ENCODE results near the gene ANKS3.

Gene ANKS3, protein sequence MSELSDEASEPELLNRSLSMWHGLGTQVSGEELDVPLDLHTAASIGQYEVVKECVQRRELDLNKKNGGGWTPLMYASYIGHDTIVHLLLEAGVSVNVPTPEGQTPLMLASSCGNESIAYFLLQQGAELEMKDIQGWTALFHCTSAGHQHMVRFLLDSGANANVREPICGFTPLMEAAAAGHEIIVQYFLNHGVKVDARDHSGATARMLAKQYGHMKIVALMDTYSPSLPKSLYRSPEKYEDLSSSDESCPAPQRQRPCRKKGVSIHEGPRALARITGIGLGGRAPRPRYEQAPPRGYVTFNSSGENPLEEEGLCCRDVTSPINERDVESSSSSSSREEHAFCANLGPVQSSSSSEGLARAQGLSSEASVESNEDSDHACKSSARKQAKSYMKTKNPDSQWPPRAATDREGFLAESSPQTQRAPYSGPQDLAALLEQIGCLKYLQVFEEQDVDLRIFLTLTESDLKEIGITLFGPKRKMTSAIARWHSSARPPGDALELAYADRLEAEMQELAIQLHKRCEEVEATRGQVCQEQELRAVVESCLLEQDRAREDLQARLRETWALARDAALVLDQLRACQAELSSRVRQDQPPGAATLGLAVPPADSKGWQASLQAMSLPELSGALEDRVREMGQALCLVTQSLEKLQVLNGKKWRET

DNA sequence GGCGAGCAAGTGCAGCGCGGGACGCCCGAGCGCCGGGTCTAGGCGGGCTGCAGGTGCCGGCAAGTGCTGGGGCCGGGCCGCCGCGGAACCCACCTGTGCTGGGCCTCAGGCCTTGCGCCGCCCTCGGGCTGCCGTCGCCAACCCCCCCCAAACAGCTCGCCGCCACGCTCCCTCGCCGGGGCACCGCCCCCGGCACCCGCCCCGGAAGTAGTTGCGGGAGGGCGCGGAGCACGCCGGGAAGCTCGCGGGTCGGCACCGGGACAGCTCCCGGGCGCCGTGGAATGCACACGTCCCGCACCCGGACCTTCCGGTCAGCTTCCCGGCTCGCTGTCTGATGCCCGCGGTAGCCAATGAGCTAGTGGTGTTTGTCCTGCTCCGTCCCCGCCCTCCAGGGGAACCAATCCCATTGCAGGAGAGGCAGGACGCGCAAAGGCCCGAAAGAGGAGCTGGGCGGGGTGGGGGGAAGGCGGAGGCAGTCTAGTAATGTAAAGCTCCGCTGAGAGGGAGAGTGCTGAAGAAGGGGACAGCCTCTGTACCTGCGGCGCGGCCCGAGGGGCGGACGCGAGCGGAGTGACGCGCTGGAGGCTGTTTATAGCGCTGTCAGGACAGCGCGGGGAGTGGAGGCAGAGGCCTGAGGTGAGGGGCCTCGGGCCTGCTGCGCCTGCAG lies at the start of gene ANKS3, which contains the start of gene DNAAF8:
Gene ANKS3 (minus strand): TSS at position 209 of the 667 bp plus-strand sequence. CDS start 4,122 bp downstream, outside the sequence.
Gene DNAAF8 (plus strand): TSS at position 475 of the 667 bp plus-strand sequence. CDS start 1,978 bp downstream, outside the sequence.
- H3K27ac ChIP-seq = peak within 1 kb of the TSS; percentile 86
- no peak for TF ChIP-seq ZFX (IDR thresholded peaks at IDR 0.05; ENCODE audit: borderline replicate concordance)
- TF ChIP-seq, protein P1, sequence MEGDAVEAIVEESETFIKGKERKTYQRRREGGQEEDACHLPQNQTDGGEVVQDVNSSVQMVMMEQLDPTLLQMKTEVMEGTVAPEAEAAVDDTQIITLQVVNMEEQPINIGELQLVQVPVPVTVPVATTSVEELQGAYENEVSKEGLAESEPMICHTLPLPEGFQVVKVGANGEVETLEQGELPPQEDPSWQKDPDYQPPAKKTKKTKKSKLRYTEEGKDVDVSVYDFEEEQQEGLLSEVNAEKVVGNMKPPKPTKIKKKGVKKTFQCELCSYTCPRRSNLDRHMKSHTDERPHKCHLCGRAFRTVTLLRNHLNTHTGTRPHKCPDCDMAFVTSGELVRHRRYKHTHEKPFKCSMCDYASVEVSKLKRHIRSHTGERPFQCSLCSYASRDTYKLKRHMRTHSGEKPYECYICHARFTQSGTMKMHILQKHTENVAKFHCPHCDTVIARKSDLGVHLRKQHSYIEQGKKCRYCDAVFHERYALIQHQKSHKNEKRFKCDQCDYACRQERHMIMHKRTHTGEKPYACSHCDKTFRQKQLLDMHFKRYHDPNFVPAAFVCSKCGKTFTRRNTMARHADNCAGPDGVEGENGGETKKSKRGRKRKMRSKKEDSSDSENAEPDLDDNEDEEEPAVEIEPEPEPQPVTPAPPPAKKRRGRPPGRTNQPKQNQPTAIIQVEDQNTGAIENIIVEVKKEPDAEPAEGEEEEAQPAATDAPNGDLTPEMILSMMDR (IDR thresholded peaks at IDR 0.05) = no peak

DNA sequence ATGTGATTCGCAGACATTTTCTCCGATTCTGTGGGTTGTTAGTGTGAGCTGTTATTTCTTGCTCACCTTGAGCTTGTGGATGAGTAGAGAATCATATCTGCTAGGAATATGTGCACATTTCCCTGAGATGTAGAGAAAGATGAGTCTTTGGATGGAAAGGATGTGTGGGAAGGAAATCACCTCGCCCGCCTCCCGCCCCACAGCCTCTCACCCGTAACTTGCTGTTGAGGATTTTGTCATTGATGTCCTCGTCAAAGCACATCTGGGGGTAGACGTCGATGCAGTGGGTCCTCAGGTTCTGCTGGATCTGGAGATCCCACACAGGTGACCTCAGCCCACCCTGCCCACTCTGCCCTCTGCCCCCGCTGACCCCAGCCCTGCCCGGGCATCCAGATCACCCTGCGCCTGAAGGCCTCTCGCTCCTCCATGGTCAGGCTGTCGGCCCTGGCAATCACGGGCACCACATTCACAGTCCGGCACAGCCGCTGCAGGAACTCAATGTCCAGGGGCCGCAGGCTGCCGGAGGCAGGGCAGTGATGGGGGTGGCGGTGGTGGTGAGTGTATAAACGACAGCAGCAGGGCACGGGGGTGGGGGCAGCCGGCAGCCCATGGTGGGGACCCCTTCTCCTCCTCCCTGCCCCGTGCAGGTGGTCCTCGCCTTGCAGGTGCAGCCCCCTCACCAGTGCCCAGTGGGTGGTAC lies 49.3 kb upstream of the ANKS3 start:
- TF ChIP-seq, protein P1 (IDR thresholded peaks at IDR 0.05) = no peak
- TF ChIP-seq ZFX (IDR thresholded peaks at IDR 0.05; ENCODE audit: borderline replicate concordance) = no peak
- H3K27ac ChIP-seq = no peak overlapping the region

DNA sequence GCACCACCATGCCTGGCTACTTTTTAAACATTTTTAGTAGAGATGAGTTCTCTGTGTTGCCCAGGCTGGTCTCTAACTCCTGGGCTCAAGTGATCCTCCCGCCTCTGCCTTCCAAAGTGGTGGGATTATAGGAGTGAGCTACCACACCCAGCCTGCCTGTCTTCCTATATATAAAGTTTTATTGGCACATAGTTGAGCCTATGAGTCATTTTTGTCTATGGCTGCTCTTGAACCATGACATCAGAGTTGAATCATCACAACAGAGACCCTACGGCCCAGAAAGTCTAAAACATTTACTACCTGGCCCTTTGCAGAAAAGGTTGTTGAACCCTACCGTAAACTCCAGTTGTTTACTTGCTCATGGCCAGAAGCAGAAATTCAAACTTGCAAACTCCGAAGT lies 46.2 kb upstream of the ANKS3 start:
- H3K27ac ChIP-seq = no peak overlapping the region
- TF ChIP-seq, protein P1 (IDR thresholded peaks at IDR 0.05) = no peak
- no peak for TF ChIP-seq ZFX (IDR thresholded peaks at IDR 0.05; ENCODE audit: borderline replicate concordance)

DNA sequence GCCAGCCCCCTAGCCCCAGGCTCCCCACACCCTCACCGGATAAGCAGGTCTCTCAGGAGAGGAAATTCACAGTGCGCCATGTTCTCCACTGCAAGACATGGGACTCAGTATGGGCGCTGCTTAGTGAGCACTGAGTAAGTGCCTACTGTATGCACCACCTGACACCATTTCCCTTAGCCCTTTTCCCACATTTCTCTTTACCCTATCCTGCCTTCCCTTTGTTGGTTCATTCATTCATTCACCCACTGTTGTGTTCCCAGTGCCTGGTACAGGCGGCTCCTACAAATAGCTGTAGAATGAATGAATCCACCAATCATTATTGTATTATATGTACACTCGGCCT lies 44.0 kb upstream of the ANKS3 start:
- H3K27ac ChIP-seq = no peak overlapping the region
- no peak for TF ChIP-seq ZFX (IDR thresholded peaks at IDR 0.05; ENCODE audit: borderline replicate concordance)
- TF ChIP-seq, protein P1 (IDR thresholded peaks at IDR 0.05) = no peak

DNA sequence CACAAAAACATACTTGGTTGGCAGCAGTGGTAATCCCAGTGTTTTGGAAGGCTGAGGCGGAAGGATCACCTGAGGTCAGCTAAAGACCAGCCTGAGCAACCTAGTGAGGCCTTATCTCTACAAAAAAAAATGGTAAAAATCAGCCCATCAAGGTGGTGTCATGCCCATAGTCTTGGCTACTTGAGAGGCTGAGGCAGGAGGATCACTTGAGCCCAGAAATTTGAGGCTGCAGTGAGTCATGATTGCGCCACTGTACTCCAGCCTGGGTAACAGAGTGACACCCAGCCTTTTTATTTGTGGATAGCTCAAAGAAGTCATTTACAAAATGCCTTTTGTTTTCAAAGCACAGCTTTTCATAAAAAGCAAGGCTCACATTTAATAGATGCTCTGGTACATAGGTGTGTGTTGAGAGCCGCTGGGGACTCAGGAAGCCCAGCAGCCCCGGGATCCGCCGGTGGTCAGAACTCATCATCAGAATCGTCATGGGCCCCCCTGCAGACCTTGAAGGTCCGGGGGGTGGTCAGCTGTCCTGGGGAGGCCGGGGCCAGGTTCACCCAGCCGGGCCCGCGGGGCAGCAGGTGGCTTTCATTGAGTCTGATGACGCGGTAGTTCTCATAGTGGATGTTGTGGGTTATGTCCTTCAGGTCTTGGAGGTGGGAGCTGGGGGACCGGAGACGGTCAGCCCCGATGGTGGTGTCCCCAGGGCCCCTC lies 43.4 kb upstream of the ANKS3 start:
- no peak overlapping the region for H3K27ac ChIP-seq
- TF ChIP-seq, protein P1 (IDR thresholded peaks at IDR 0.05) = no peak
- no peak for TF ChIP-seq ZFX (IDR thresholded peaks at IDR 0.05; ENCODE audit: borderline replicate concordance)

DNA sequence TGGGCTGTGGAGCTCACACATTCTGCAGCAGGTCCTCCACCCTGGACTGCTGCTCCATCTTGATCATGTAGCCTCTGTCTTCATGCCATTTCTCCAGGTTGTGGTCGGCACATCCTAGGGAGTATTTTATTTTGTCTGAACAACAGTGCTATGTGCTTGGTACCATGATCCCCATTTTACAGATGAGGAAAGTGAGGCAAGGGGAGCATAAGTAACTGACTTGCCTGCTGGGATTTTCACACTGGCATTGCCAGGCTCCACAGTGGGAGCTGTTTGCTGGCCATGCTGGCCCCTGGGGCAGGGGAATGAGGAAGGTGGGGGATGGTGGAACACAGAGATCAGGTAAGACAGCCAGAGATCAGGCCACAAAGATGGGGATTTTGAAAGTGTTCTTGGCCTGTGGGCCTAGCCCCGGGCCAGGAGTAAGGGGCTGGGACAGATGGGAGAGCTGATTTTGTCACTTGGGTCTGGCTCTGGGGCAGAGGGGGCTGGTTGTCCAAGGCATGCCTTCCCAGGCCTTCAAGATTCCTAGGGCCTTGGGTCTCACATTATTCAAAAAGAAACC lies 42.2 kb upstream of the ANKS3 start:
- H3K27ac ChIP-seq = no peak overlapping the region
- TF ChIP-seq, protein P1 (IDR thresholded peaks at IDR 0.05) = no peak
- no peak for TF ChIP-seq ZFX (IDR thresholded peaks at IDR 0.05; ENCODE audit: borderline replicate concordance)
